DMS114 treated with DMSO at 0.1 percent for 48 hours (cell line): Measurements from ENCODE around the gene TRIM2.

Source experiments
- DNase-seq: peaks from one replicate; lab custom pipeline; 2025; ENCODE audit not compliant: unreplicated experiment; lab: John Stamatoyannopoulos, UW

The TRIM2 gene

DNA sequence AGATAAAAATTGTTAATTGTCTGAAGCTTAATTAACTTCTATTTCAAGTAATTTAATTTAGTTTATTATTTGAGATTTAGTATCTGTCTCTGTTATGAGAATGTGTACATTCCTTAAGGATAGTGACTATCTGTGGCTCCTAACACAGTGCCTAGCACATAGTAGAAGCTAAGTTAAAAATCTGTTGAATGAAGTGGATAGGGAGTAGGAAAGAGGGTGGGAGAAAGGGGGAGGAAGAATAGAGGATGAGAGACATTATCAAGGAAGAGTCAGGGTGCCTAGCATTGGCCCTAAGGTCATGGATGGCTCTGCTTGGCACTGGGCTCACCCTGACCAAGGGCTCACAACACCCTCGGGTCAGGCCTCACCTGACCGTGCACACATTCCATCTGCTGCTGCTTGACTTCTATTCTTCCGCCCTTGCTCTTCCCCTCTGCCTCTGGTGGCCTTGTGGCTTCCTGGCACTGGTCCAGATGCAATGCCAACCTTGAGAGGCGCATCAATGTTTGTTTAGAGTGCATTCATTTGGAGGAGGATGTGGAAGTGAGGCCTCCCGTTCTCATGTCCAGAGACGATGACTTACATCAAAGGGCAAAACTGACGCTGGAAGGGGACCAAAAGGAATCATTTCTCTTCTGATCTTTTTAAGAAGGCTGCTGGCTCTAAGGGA lies 42.3 kb downstream of the TRIM2 start:
- no peak for DNase-seq

DNA sequence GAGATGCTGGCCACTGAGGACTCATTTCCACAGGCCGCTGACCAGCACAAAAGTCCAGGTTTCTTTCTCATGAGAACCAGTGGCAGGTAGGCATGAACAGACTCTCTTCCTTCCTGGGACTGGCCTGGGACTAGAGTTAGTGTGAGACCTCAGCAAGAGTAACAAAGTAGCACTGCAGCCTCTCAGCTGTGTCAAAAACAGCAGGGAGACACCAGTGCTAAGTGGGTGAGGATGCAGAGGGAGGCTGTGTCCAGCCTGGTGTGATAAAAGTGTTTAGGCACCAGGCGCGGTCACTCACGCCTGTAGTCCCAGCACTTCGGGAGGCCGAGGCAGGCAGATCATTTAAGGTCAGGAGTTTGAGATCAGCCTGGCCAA lies 42.9 kb downstream of the TRIM2 start:
- DNase-seq: no peak

DNA sequence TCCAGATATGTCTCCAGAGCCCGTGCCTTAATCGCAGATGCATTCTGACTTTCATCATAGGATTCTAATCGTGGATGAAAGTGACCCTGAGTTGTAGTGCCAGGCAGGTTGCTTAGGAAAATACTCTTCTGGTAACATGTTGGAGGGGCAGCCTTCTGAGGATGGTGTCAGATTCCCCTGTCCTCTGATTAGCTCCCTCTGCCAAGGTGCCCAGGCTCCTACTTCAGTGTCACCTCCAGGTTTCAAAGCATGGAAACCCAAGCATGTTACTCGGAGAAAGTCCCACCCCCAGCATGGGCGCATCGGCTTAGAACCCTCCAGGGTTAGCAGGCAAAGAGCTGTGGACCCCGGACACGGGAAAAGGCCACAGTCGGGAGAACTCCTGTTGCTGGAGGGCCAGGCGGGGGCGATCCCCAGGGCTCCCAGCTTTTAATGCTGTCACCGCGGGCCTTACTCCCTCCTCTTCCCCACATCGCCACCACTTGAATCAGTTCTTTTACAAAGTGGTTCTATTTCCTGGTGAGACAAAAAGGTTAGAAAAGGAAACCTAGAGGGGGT lies 44.5 kb downstream of the TRIM2 start:
- no peak for DNase-seq

DNA sequence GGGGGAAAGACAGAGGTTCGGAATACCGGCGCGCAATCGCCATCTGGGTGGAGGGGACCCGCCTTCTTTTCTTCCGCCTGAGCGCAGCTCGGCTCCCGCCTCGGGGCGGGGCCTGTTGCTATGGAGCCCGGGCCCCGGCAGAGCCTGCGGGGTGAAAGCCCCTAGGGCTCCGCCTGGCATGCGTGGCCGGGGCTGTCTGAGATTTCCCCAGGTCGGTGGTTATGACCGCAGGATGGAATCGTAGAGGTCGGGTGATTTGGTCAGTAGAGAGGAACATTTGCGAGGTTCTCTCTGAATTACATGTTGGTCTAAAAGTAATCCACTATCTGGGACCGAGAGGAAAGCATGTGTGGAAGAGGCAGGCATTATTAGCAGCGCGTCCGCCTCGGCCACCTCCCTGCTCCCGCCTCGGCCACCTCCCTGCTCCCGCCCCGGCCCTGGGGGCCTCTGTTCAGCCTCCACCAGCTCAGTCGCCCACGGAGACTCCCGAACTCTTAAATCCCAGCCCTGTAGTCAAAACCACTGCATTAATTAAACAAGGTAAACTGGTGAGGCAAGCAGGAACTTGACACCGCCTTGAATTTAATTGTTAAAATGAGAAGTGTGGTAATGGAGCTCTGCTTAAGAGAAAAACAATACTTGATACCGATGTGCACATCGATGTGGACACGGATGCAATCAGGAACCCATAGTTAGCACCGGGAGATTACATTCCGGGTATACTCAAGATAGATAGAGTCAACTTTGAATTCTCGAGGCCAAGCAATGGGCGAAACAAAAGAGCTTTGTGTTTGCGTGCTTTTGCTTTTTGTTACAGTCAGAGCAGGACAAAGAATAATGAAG lies 45.2 kb downstream of the TRIM2 start:
- DNase-seq: peak; percentile 39

- no peak for DNase-seq
Measured at GRCh38 chr4:153252122-153252521, 47.9 kb downstream of the TRIM2 start.

GRCh38 chr4:153255233-153255632 lies 51.0 kb downstream of the TRIM2 start:
- no peak for DNase-seq

GRCh38 chr4:153257151-153257620 lies 52.9 kb downstream of the TRIM2 start:
- peak; percentile 61 for DNase-seq

DNA sequence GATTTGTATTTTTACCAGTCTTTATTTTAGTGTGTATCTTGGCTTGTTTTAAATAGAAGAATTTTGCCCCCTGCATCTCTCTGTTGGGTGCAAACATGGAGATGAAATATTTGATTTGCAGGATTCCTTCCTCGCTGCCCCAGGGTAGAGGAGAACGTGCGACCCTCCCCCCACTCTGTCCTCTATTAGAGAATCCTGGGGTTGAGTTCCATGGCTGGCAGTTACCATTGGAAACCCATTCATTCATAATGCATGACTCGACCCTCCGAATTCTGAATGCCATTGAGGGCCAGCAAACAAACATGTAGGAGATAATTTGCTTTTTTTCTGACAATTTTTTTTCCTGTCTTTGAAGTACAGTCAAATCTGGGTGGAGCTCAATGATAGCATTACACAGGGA lies 53.7 kb downstream of the TRIM2 start:
- DNase-seq: no peak

DNA sequence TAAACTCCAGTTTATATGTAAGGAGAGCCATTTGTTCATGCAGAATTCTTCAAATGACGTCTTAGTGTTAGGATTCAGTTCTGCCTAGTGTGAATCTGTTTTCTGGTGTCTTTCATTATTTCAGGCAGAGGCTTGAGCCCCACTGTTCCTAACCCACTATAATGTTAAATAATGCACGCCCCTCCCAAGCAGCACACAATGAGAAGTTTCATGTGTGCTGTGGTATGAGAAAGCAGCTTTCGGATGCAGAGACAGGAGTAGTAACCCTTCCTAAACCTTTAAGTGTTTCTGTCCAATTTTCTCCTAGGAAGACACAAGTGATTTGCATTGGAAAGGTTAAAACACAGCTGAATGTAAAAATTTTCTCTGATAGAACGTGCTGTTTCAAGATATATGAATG lies 54.5 kb downstream of the TRIM2 start:
- DNase-seq: no peak

DNA sequence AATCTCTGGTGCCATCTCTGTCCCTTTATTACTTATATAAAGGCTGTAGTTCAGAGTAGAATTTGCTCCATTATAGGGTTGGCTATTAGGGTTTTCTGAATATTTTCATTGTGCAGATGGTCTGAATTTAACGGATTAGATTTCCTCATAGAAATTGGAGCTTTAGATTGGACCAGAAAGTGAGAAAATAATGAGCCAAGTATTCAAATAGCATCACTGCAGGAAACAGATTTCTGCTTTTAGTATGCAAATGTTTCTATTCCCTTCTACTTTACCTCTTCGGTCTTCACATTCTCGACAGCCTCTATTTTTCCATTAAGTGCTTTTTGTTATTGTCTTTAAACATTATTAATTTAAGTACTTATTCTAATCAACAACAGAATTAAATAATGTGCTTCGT lies 55.4 kb downstream of the TRIM2 start:
- no peak for DNase-seq

DNA sequence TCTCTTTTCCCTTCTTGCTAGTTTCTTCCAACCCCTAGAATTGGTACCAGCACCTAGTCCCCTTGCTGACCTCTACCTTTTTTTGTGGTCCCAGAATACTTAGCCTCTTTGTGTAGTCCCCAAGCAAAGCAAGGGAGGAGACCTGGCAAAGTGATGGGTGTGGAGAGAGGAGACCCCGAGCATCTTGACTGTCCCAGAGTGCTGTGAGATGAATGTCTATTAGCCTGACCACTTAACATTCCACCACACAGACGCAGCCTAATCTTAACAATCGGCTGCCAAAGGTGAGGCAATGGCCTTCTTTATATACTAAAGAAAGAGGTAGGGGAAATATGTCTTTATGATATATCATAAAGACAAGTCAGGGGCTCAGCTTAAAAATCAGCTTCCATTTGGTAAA lies 55.9 kb downstream of the TRIM2 start:
- DNase-seq: no peak

DNA sequence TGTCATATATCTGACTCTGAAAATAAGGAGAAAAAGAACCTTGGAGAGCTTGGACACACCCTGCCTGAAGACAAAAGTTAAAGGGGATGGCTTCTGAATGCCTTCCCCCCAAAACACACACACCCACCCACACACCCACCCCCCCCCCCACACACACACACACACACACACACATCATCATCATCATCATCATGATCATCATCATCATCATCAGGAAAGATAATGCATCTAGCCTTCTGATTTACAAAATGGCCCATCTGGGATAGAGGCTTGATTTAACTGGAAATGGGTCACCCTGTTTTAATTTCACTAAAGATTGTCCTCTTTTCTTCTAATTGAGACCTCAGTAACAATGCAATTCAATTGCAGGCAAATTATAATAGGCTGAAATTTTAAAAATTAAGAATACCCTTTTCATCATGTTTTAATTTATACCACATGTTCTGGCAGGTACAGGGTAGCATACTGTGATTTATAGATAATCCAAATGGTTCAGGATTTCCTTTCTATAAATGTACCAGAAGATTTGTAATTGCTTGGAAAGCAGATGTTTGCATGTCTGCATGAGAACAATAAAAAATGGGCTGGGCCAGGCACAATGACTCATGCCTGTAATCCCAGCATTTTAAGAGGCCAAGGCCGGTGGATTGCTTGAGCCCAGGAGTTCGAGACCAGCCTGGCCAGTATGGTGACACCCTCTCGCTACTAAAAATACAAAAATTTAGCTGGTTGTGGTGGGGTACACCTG lies 56.5 kb downstream of the TRIM2 start:
- no peak for DNase-seq

- no peak for DNase-seq
Measured at GRCh38 chr4:153261461-153261860, 57.2 kb downstream of the TRIM2 start.

GRCh38 chr4:153261914-153262313 lies 57.7 kb downstream of the TRIM2 start:
- DNase-seq: no peak

GRCh38 chr4:153265306-153266047 lies 61.2 kb downstream of the TRIM2 start:
- no peak for DNase-seq

- no peak for DNase-seq
Measured at GRCh38 chr4:153266988-153267387, 62.7 kb downstream of the TRIM2 start.

GRCh38 chr4:153267890-153268289 lies 63.6 kb downstream of the TRIM2 start:
- no peak for DNase-seq

- no peak for DNase-seq
Measured at GRCh38 chr4:153268295-153268694, 64.1 kb downstream of the TRIM2 start.

DNA sequence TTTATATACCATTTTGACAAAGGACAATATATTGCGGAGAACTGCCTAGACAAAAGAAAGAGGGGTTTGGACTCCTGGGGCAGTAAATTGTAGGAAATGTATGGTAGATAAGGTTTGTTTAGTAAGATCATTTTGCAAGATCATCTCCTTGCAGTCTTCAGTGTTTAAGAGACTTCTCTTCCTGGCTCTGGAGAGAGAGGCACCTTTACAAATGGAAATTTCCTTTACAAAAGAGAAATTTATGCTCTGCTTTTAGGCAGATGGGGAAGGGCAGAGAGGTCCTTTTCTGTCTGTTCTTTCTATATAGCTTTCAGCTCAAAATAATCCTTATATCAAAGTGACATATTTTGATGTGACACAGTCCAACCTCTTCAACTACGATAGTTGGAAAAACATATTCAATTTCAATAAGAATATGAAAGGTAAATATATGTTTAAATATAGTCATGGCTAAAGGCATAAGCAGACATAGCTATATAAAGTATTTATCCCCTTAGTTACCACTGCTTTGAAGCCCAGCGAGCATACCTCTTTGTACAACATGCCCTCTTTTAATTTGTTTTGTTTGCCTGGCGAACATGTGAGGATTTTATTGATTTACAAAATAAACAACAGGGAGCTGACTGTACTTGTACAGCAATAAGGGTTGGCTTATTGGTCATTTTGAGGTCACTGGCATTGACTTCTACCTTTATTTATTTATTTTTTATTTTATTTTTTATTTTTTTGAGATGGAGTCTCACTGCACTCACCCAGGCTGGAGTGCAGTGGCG lies 65.2 kb downstream of the TRIM2 start:
- no peak for DNase-seq

DNA sequence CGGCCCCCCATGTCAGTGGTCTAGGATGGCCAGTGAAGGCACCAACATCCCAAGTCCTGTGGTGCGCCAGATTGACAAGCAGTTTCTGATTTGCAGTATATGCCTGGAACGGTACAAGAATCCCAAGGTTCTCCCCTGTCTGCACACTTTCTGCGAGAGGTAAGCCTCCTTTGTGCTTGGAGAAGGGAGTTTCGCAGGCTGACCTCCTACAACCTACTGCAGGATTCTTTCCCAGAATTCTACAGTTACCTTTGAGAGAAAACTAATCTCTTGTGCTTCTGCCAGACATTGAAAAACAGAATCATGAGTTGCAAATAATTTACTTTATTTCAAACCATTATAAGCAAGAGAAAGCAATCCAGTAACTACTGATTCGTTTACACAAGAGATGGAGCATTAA lies 66.1 kb downstream of the TRIM2 start:
- DNase-seq: no peak
